ENCODE data around the gene TBC1D2B. TPM values are rescaled to one million over a fixed set of nuclear protein-coding genes. Genes with fewer than 3 reads are reported as not detected.

Gene TBC1D2B
- polyA plus RNA-seq, 1 donor from 2014 or later = 9.4 TPM

GRCh38 chr15:78038585-78039247 is 38.8 kb downstream of the TBC1D2B start:
- Histone ChIP-seq H3K4me3 (ENCODE audit: low read length) (no peak overlapping the region), H3K9me2 (ENCODE audit: insufficient read depth, low read length) (no peaks in the 10 kb centered on the region), H3K4me2 (ENCODE audit: low read length) (no peak overlapping the region), H4K20me1 (ENCODE audit: insufficient read depth) (no peaks in the 10 kb centered on the region), H3F3A (ENCODE audit: insufficient read depth, low read length, poor library complexity, severe bottlenecking) (no peaks in the 10 kb centered on the region), H3K9me3 (ENCODE audit: low read length) (no peaks in the 10 kb centered on the region), H2AFZ (ENCODE audit: low read depth, low read length) (no peak overlapping the region), H3K79me2 (replicated peaks; ENCODE audit: insufficient read depth, low read length) (no peaks in the 10 kb centered on the region), H3K27ac (ENCODE audit: low read length) (no peak overlapping the region), H3K9ac (ENCODE audit: low read length) (no peak overlapping the region), H3K27me3 (ENCODE audit: insufficient read depth, low read depth, low read length) (no peaks in the 10 kb centered on the region), H3K36me3 (ENCODE audit: insufficient read depth, low read length) (no peaks in the 10 kb centered on the region)
- TF ChIP-seq RAD21 (conservative IDR thresholded peaks at IDR 0.05) = no peak
- no peak for TF ChIP-seq EZH2 (IDR thresholded peaks at IDR 0.05; ENCODE audit: borderline replicate concordance, insufficient read depth, low read length, poor library complexity, severe bottlenecking)
- no peak for TF ChIP-seq TAF1 (IDR thresholded peaks at IDR 0.05; ENCODE audit: low read depth)
- TF ChIP-seq EP300 (conservative IDR thresholded peaks at IDR 0.05; ENCODE audit: poor library complexity, severe bottlenecking) = no peak
- TF ChIP-seq POLR2AphosphoS5 (IDR thresholded peaks at IDR 0.05) = no peak
- no peak for TF ChIP-seq SMC3 (conservative IDR thresholded peaks at IDR 0.05; ENCODE audit: poor library complexity)
- TF ChIP-seq MXI1 (conservative IDR thresholded peaks at IDR 0.05; ENCODE audit: poor library complexity, severe bottlenecking) = no peak
- TF ChIP-seq REST (IDR thresholded peaks at IDR 0.05; ENCODE audit: borderline replicate concordance) = no peak
- no peak for TF ChIP-seq CTCF (IDR thresholded peaks at IDR 0.05; ENCODE audit: poor library complexity, severe bottlenecking)

GRCh38 chr15:78037779-78038305 is 39.7 kb downstream of the TBC1D2B start:
- Histone ChIP-seq H3K9me3 (ENCODE audit: low read length) (no peaks in the 10 kb centered on the region), H3K79me2 (replicated peaks; ENCODE audit: insufficient read depth, low read length) (no peaks in the 10 kb centered on the region), H4K20me1 (ENCODE audit: insufficient read depth) (no peaks in the 10 kb centered on the region), H3K4me3 (ENCODE audit: low read length) (no peak overlapping the region), H3K27ac (ENCODE audit: low read length) (no peak overlapping the region), H3K36me3 (ENCODE audit: insufficient read depth, low read length) (no peaks in the 10 kb centered on the region), H3K27me3 (ENCODE audit: insufficient read depth, low read depth, low read length) (no peaks in the 10 kb centered on the region), H3F3A (ENCODE audit: insufficient read depth, low read length, poor library complexity, severe bottlenecking) (no peaks in the 10 kb centered on the region), H2AFZ (ENCODE audit: low read depth, low read length) (no peak overlapping the region), H3K9ac (ENCODE audit: low read length) (no peak overlapping the region), H3K4me2 (ENCODE audit: low read length) (no peak overlapping the region), H3K9me2 (ENCODE audit: insufficient read depth, low read length) (no peaks in the 10 kb centered on the region)
- no peak for TF ChIP-seq EP300 (conservative IDR thresholded peaks at IDR 0.05; ENCODE audit: poor library complexity, severe bottlenecking)
- no peak for TF ChIP-seq RAD21 (conservative IDR thresholded peaks at IDR 0.05)
- no peak for TF ChIP-seq POLR2AphosphoS5 (IDR thresholded peaks at IDR 0.05)
- TF ChIP-seq TAF1 (IDR thresholded peaks at IDR 0.05; ENCODE audit: low read depth) = no peak
- no peak for TF ChIP-seq CTCF (IDR thresholded peaks at IDR 0.05; ENCODE audit: poor library complexity, severe bottlenecking)
- no peak for TF ChIP-seq EZH2 (IDR thresholded peaks at IDR 0.05; ENCODE audit: borderline replicate concordance, insufficient read depth, low read length, poor library complexity, severe bottlenecking)
- no peak for TF ChIP-seq MXI1 (conservative IDR thresholded peaks at IDR 0.05; ENCODE audit: poor library complexity, severe bottlenecking)
- no peak for TF ChIP-seq REST (IDR thresholded peaks at IDR 0.05; ENCODE audit: borderline replicate concordance)
- TF ChIP-seq SMC3 (conservative IDR thresholded peaks at IDR 0.05; ENCODE audit: poor library complexity) = no peak

All from neural cell (in vitro differentiated cells).